Neutrophil (primary cell): ENCODE data around the gene ADAMTSL3.

Source experiments
- H3K27ac ChIP-seq: fragments of 200-600 bp; sonication (generic); 2 replicates; pipeline ENCODE4 v1.5.1; 2016; ENCODE audit warnings: mild to moderate bottlenecking, moderate library complexity
- H3K27me3 ChIP-seq: fragments of 200-600 bp; sonication (generic); 2 replicates; pipeline ENCODE4 v1.6.0; 2016; ENCODE audit warnings: mild to moderate bottlenecking
- H3K36me3 ChIP-seq: fragments of 200-600 bp; sonication (generic); 2 replicates; pipeline ENCODE4 v1.5.1; 2017
- H3K4me1 ChIP-seq, 2 experiments: fragments of 200-600 bp in 1 of 2; sonication (generic) in 1 of 2; 1 replicate in 1 of 2; 2 replicates in 1 of 2; pipeline versions ENCODE4 v1.5.1 to v1.6.1; 2013 to 2016; ENCODE audit warnings: low read depth in 1 of 2, low read length in 1 of 2, mild to moderate bottlenecking in 1 of 2, moderate library complexity in 1 of 2; ENCODE audit not compliant: control insufficient read depth in 1 of 2, insufficient read depth in 1 of 2
- H3K4me3 ChIP-seq, 2 experiments: fragments of 200-600 bp in 1 of 2; sonication (generic) in 1 of 2; 1 replicate in 1 of 2; 2 replicates in 1 of 2; pipeline ENCODE4 v1.5.1; 2013 to 2016; ENCODE audit warnings: low read depth in 1 of 2, low read length in 1 of 2, mild to moderate bottlenecking in 1 of 2, moderate library complexity in 1 of 2
- H3K9me3 ChIP-seq: fragments of 200-600 bp; sonication (generic); 2 replicates; pipeline ENCODE4 v1.5.1; 2016
- CTCF ChIP-seq: fragments of 200-600 bp; sonication (generic); IDR thresholded peaks from 2 replicates; pipeline ENCODE4 v1.5.1; 2016; ENCODE audit warnings: antibody characterized with exemption

The ADAMTSL3 gene

GRCh38 chr15:83665480-83665879 lies 11.6 kb downstream of the ADAMTSL3 start:
- Histone ChIP-seq H3K4me3 (no peak overlapping the region), H3K27me3 (no peaks in the 10 kb centered on the region), H3K36me3 (no peaks in the 10 kb centered on the region), H3K4me1 (no peaks in the 10 kb centered on the region), H3K27ac (no peak overlapping the region), H3K9me3 (no peaks in the 10 kb centered on the region)
- TF ChIP-seq CTCF, result no peak

- Histone ChIP-seq H3K4me3 (no peak overlapping the region), H3K36me3 (no peaks in the 10 kb centered on the region), H3K27ac (no peak overlapping the region), H3K9me3 (no peaks in the 10 kb centered on the region), H3K27me3 (no peaks in the 10 kb centered on the region), H3K4me1 (no peaks in the 10 kb centered on the region)
- no peak for TF ChIP-seq CTCF
Measured at GRCh38 chr15:83670672-83671229, 16.8 kb downstream of the ADAMTSL3 start.

- H3K36me3 ChIP-seq, result no peaks in the 10 kb centered on the region
- no peaks in the 10 kb centered on the region for H3K4me1 ChIP-seq
- H3K27ac ChIP-seq, result no peak overlapping the region
- no peaks in the 10 kb centered on the region for H3K27me3 ChIP-seq
- H3K9me3 ChIP-seq, result no peaks in the 10 kb centered on the region
- H3K4me3 ChIP-seq, result no peak overlapping the region
- TF ChIP-seq CTCF, result no peak
Measured at GRCh38 chr15:83671603-83672002, 17.7 kb downstream of the ADAMTSL3 start.

- Histone ChIP-seq H3K4me1 (no peaks in the 10 kb centered on the region), H3K27me3 (no peaks in the 10 kb centered on the region), H3K4me3 (no peak overlapping the region), H3K9me3 (no peaks in the 10 kb centered on the region), H3K36me3 (no peaks in the 10 kb centered on the region), H3K27ac (no peak overlapping the region)
- TF ChIP-seq CTCF, result no peak
Measured at GRCh38 chr15:83673385-83673784, 19.5 kb downstream of the ADAMTSL3 start.

- no peaks in the 10 kb centered on the region for H3K9me3 ChIP-seq
- H3K36me3 ChIP-seq, result no peaks in the 10 kb centered on the region
- TF ChIP-seq CTCF, result no peak
- H3K27me3 ChIP-seq, result no peaks in the 10 kb centered on the region
- no peaks in the 10 kb centered on the region for H3K4me1 ChIP-seq
- no peak overlapping the region for H3K27ac ChIP-seq
- no peak overlapping the region for H3K4me3 ChIP-seq
Measured at GRCh38 chr15:83682476-83683088, 28.7 kb downstream of the ADAMTSL3 start.
